HG02981 (cell line): ENCODE data around the gene PIEZO1.
"Not testable (repeated sequence)": the region's sequence is repeated elsewhere in the genome, so short reads cannot be mapped to it uniquely, and the experiment has no call there.

Experiments used
- ATAC-seq: cut with Tn5 transposase; IDR thresholded peaks from one replicate; pipeline ENCODE4 v1.9.1; 2021; ENCODE audit warnings: mild to moderate bottlenecking, moderate library complexity; ENCODE audit not compliant: unreplicated experiment

PIEZO1 gene

DNA sequence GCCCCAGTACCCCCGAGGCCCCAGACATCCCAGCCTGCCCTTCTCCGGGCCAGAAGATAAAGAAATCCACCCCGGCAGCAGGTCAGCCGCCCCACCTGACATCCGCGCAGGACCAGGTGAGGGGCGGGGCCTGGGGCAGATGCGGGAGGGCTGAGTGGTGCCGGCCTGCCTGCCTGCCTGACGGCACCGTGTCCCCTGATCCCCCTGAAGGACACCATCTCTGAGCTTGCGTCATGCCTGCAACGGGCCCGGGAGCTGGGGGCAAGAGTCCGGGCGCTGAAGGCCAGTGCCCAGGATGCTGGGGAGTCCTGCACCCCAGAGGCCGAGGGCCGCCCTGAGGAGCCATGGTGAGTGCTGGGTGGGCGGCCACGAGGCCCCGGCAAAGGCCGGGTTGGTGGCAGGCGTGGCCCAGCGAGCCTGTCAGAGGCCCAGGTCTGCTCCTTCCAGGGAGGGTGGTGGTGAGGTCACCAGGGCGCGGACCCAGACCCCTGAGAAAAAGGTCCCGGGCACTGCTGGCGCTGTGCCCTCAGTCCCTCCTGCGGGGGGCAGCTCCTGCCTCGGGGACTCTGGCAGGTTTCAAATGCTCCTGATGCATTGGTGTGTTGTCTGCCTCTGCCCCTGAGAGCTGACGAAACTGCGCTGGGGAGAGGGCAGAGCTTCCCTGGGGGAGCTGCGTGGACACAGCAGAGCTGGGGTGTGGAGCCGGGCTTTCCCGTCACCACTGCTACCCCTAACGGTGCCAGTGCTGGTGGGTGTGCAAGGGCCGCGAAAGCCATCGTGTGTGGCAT lies 19.7 kb upstream of the PIEZO1 start:
- ATAC-seq = no peak

- no peak for ATAC-seq
These were observed 19.1 kb upstream of the PIEZO1 start for GRCh38 chr16:88804173-88804551.

GRCh38 chr16:88803264-88803987 lies 18.4 kb upstream of the PIEZO1 start, which contains the start of gene CDT1:
CDT1 (plus strand) TSS chr16:88803789; CDS start chr16:88803832, 43 bp downstream.
- ATAC-seq = peak; percentile 53

- no peak for ATAC-seq
These were observed 15.2 kb upstream of the PIEZO1 start for GRCh38 chr16:88800277-88800592.

DNA sequence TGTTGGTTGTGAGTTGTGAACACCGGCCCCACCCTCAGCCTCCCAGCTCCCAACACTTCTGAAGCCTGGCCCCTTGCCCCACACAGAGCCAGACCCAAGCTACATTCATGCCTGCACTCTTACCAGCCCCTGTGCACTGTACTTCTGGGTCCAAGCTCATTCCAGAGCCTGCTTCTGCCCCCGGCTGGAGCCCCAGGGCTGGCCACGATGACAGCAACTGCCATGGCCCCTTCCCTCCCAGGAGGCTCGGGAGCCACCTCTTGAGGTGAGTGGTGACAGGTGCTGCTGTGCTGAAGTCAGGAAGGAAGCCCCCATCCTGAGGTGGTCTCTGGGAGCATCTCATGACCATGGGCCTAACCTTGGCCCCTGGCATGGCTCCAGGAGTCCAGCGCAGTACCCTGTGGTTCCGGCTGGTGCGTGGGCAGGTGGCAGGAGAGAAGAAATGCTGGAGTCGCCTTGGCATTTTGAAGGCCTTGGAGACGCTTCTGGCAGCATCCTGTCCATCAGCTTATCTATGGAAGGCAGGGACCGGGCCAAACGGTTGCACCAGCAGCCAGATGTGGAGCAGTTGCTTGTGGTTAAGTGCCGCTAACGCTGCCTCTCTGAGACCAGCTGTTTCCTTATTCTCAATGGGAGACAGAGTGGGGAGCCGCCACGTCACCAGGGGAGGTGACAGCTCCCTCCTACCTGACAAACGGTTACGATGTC lies 14.7 kb upstream of the PIEZO1 start:
- no peak for ATAC-seq

- ATAC-seq = no peak
These were observed 13.9 kb upstream of the PIEZO1 start for GRCh38 chr16:88798772-88799455.

- ATAC-seq = no peak
These were observed 13.1 kb upstream of the PIEZO1 start for GRCh38 chr16:88798073-88798472.

- no peak for ATAC-seq
These were observed 11.3 kb upstream of the PIEZO1 start for GRCh38 chr16:88796278-88796677.

DNA sequence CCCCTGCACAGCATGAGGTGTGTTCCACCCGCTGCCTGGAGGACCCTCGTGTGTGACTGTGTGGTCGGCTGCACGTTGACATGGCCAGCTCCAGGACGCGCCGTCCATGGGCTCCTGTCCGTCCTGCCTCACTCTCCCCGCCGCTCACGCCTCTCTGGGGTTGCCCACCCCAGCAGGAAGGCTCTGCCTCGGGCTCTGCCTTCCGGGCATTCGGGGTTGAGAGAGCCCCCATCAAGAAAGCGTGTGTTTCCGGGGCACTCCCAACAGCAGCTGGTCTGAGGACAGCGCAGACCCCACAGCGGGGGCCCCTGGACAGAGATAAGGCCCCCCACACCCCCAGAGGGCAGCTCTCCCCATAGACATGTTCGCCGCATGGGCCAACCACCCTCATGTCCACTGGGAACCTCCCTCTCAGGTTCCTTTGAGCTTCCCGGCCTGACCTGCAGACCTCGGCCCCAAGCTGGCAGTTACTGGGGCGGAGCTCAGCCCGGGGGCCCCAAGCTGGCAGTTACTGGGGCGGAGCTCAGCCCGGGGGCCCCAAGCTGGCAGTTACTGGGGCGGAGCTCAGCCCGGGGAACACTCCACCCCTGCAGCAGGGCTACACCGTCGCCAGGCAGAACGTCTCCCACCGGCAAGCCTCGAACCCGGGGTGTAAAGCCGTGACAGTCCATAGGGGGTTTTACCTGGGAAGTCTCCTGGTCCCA lies 8.4 kb upstream of the PIEZO1 start:
- ATAC-seq = no peak

DNA sequence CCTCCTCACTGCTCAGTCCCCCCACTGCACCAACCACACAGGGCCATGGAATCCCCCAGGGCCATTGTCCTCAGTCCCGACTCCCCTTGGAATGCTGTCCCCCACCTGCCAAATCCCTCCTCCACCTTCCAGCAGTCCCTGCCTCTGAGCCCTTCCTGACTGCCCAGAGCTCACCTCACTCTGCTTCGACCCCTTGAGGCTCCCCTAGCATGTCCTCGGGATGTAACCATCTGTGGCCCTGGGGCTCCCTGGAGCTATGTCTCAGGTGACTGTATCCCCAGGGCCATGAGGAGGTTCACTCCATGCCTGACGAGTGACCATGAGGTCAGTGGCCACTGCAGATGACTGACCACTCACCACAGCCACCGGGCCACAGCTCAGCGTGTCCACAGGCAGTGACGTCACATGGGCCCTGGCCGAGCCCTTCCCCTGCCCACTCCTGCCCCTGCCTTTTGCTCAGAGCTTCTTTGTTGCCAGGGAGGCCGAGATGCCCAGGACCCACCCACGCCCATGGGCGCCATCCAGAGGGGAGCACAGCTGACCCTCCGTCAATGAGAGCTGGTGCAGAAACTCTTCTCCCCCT lies 7.7 kb upstream of the PIEZO1 start:
- ATAC-seq = no peak

GRCh38 chr16:88792078-88792550 lies 7.1 kb upstream of the PIEZO1 start:
- ATAC-seq = no peak

- no peak for ATAC-seq
These were observed 5.5 kb upstream of the PIEZO1 start for GRCh38 chr16:88790312-88791211.

DNA sequence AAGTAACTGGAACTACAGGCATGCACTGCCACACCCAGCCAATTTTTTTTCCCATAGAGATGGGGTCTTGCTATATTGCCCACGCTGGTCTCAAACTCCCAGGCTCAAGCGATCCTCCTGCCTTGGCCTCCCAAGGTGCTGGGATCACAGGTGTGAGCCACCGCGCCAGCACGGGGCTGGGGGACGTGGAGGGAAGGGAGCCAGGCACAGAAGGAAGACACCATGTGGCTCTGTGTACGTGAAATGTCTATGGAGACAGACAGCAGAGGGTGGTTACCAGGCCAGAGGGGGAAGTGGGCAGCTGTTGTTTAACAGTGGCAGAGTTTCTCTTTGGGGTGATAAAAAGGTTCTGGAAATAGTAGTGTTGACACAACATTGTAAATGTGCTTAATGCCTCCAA lies 4.6 kb upstream of the PIEZO1 start:
- no peak for ATAC-seq

GRCh38 chr16:88788749-88789148 lies 3.7 kb upstream of the PIEZO1 start:
- not testable (repeated sequence) for ATAC-seq

- ATAC-seq = no peak
These were observed 2.7 kb upstream of the PIEZO1 start for GRCh38 chr16:88787579-88788314.

DNA sequence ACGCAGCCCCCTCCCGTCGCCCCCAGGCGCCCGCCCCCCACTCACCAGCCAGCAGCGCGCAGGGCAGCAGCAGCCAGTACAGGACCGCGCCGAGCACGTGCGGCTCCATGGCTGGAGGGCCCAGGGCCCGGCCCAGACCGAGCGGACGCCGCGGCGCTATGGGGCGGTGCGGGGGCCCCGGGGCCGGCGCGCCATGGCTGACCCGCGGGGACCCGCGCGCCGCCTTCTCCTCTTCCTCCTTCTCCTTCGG lies 239 bp downstream of the PIEZO1 start:
- no peak for ATAC-seq

- no peak for ATAC-seq
These were observed 755 bp downstream of the PIEZO1 start for GRCh38 chr16:88784074-88784855.
